ENCODE measurements around the gene FETUB.
"Not testable (repeated sequence)": the region's sequence is repeated elsewhere in the genome, so short reads cannot be mapped to it uniquely, and the experiment has no call there.

FETUB gene

GRCh38 chr3:186679151-186679550 is 39.0 kb downstream of the FETUB start:
- no peak for DNase-seq (ENCODE audit: low spot score)

GRCh38 chr3:186680869-186681268 is 40.7 kb downstream of the FETUB start:
- DNase-seq (ENCODE audit: low spot score), result no peak

- no peak for DNase-seq (ENCODE audit: low spot score)
These were observed 42.6 kb downstream of the FETUB start for GRCh38 chr3:186682812-186683211.

- DNase-seq (ENCODE audit: low spot score), result no peak
These were observed 43.8 kb downstream of the FETUB start for GRCh38 chr3:186683979-186684378.

- DNase-seq (ENCODE audit: low spot score), result not testable (repeated sequence)
These were observed 46.3 kb downstream of the FETUB start for GRCh38 chr3:186686475-186686874.

GRCh38 chr3:186687120-186687651 is 47.0 kb downstream of the FETUB start:
- DNase-seq (ENCODE audit: low spot score), result no peak

- not testable (repeated sequence) for DNase-seq (ENCODE audit: low spot score)
These were observed 50.1 kb downstream of the FETUB start for GRCh38 chr3:186690304-186690703.

GRCh38 chr3:186691676-186692075 is 51.5 kb downstream of the FETUB start:
- no peak for DNase-seq (ENCODE audit: low spot score)

- no peak for DNase-seq (ENCODE audit: low spot score)
These were observed 53.6 kb downstream of the FETUB start for GRCh38 chr3:186693843-186694242.

GRCh38 chr3:186694288-186695032 is 54.3 kb downstream of the FETUB start:
- DNase-seq (ENCODE audit: low spot score), result no peak

GRCh38 chr3:186696522-186696921 is 56.3 kb downstream of the FETUB start:
- DNase-seq (ENCODE audit: low spot score), result no peak

- DNase-seq (ENCODE audit: low spot score), result no peak
These were observed 57.3 kb downstream of the FETUB start for GRCh38 chr3:186697510-186697909.

GRCh38 chr3:186700267-186700666 is 60.1 kb downstream of the FETUB start:
- DNase-seq (ENCODE audit: low spot score), result no peak

- DNase-seq (ENCODE audit: low spot score), result not testable (repeated sequence)
These were observed 62.3 kb downstream of the FETUB start for GRCh38 chr3:186702451-186702850.

Measured in ecto neural progenitor cell (in vitro differentiated cells).